ENCODE measurements around the gene NPPC.

NPPC gene

DNA sequence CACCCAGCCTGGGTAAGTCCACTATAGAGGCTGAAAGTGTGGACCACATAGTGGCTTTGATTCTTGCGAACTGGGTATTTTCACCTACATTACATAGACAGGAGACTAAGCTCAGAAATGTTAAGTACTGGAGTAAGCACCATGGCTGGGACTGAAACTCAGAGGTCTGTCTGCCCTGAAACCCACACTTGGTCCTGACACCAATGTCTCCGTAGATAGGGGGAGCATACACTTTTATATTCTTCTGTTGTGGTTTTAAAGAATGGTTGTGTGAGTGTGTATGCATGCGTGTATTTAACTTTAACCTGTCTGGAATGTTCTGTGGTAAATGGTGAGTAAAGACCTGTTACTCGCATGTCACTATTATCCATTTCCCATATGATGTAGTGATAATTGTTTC lies 10.3 kb upstream of the NPPC start:
- Histone ChIP-seq H3K27ac (ENCODE audit: low read depth, low read length) (no peak overlapping the region), H3K4me1 (ENCODE audit: control insufficient read depth in 1 of 2, insufficient read depth in 2 of 2, low read length in 2 of 2) (no peaks in the 10 kb centered on the region), H3K36me3 (ENCODE audit: control insufficient read depth in 1 of 2, insufficient read depth in 2 of 2, low read length in 2 of 2) (no peaks in the 10 kb centered on the region), H3K9ac (ENCODE audit: low read depth in 1 of 2, low read length in 2 of 2) (no peak overlapping the region), H3K27me3 (ENCODE audit: control insufficient read depth in 1 of 2, insufficient read depth in 2 of 2, low read length in 2 of 2) (no peaks in the 10 kb centered on the region), H3K9me3 (ENCODE audit: control insufficient read depth in 1 of 2, low read length in 2 of 2) (no peaks in the 10 kb centered on the region), H3K4me3 (ENCODE audit: low read depth in 1 of 2, low read length in 2 of 2) (no peak overlapping the region)

DNA sequence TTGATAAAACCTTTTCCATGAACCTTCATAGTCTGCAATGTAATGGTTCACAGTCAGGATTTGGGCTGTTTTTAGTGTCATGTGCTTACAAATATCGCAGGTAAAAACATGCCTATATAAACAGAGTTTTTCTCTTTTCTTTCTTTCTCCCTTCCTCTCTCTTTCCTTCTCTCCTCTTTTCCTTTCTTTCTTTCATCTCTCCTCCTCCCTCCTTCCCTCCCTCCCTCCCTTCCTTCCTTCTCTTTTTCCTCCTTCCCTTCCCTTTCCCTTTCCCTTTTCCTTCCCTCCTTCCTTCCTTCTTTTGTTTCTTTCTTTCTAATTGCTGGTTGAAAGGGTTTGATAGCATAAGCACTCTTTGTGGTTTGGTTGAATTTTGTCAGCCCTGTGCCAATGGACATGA lies 9.6 kb upstream of the NPPC start:
- no peak overlapping the region for H3K4me3 ChIP-seq (ENCODE audit: low read depth in 1 of 2, low read length in 2 of 2)
- no peak overlapping the region for H3K27ac ChIP-seq (ENCODE audit: low read depth, low read length)
- H3K27me3 ChIP-seq (ENCODE audit: control insufficient read depth in 1 of 2, insufficient read depth in 2 of 2, low read length in 2 of 2): peaks cover 0 to 7% of the 10 kb centered on the region in 2 donors

DNA sequence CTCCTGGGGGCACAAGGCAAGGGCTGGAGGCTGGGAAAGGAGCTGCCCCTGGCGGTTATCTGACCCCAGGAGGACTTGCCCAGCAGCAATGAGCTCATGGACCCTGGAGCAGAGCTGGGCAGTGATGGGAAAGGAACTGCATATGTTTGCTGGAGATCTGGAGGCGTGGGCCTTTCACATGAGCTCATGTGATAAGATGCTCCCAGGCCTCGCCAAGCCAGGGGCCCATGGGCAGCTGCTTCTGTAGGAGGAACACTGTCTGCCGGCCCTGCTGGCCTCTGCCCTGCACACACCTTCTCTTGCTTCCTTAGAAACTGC lies 9.0 kb upstream of the NPPC start:
- H3K27ac ChIP-seq (ENCODE audit: low read depth, low read length): no peak overlapping the region

More for the DNA sequence above, 9.6 kb upstream of the NPPC start:
- Histone ChIP-seq H3K4me1 (ENCODE audit: control insufficient read depth in 1 of 2, insufficient read depth in 2 of 2, low read length in 2 of 2) (no peaks in the 10 kb centered on the region), H3K36me3 (ENCODE audit: control insufficient read depth in 1 of 2, insufficient read depth in 2 of 2, low read length in 2 of 2) (no peaks in the 10 kb centered on the region), H3K9me3 (ENCODE audit: control insufficient read depth in 1 of 2, low read length in 2 of 2) (no peaks in the 10 kb centered on the region), H3K9ac (ENCODE audit: low read depth in 1 of 2, low read length in 2 of 2) (no peak overlapping the region)

DNA sequence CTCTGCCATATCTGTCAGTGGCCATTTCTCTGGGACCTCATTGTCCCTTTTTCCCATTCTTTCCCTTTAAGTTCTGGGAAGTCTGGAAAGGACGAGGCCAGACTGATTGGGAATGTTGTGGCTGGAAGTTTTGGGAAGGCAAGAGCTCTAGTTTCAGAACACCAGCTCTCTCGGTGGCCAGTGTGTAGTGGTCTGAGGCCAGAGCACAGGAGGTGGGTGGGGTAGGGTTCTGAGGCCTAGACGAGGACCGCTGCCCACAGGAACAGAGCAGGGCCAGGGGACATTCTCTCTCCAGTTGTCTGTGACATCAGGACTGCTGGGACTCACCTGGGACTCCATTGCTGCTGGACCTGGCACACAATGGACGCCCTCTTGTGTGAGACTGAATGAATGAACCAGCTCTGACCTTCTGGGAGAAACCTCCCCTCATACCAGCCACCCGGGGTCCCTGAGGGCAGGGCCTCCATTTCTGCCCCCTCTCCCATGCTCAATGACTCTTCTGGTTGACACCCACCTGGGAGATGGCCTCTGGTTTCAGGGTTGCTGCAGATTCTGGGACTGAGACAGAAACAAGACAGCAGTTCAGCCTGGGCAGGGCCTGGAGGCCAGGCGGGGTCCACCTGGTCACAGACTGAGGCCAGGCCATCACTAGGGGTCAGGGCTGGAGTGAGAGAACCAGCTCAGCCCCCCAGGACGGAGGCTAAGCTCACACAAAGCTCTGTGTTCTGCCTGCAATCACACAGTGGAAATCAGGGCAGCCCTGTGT lies 8.4 kb upstream of the NPPC start:
- Histone ChIP-seq H3K9me3 (ENCODE audit: control insufficient read depth in 1 of 2, low read length in 2 of 2) (no peaks in the 10 kb centered on the region), H3K4me1 (ENCODE audit: control insufficient read depth in 1 of 2, insufficient read depth in 2 of 2, low read length in 2 of 2) (no peaks in the 10 kb centered on the region), H3K9ac (ENCODE audit: low read depth in 1 of 2, low read length in 2 of 2) (no peak overlapping the region), H3K27me3 (ENCODE audit: control insufficient read depth in 1 of 2, insufficient read depth in 2 of 2, low read length in 2 of 2) (peaks cover 7 to 10% of the 10 kb centered on the region in 2 donors), H3K4me3 (ENCODE audit: low read depth in 1 of 2, low read length in 2 of 2) (no peak overlapping the region), H3K36me3 (ENCODE audit: control insufficient read depth in 1 of 2, insufficient read depth in 2 of 2, low read length in 2 of 2) (no peaks in the 10 kb centered on the region), H3K27ac (ENCODE audit: low read depth, low read length) (no peak overlapping the region)

More for the DNA sequence above, 9.0 kb upstream of the NPPC start:
- H3K36me3 ChIP-seq (ENCODE audit: control insufficient read depth in 1 of 2, insufficient read depth in 2 of 2, low read length in 2 of 2): no peaks in the 10 kb centered on the region
- H3K27me3 ChIP-seq (ENCODE audit: control insufficient read depth in 1 of 2, insufficient read depth in 2 of 2, low read length in 2 of 2): peaks cover 6 to 7% of the 10 kb centered on the region in 2 donors
- no peaks in the 10 kb centered on the region for H3K4me1 ChIP-seq (ENCODE audit: control insufficient read depth in 1 of 2, insufficient read depth in 2 of 2, low read length in 2 of 2)
- no peak overlapping the region for H3K9ac ChIP-seq (ENCODE audit: low read depth in 1 of 2, low read length in 2 of 2)
- H3K4me3 ChIP-seq (ENCODE audit: low read depth in 1 of 2, low read length in 2 of 2): no peak overlapping the region
- H3K9me3 ChIP-seq (ENCODE audit: control insufficient read depth in 1 of 2, low read length in 2 of 2): no peaks in the 10 kb centered on the region

DNA sequence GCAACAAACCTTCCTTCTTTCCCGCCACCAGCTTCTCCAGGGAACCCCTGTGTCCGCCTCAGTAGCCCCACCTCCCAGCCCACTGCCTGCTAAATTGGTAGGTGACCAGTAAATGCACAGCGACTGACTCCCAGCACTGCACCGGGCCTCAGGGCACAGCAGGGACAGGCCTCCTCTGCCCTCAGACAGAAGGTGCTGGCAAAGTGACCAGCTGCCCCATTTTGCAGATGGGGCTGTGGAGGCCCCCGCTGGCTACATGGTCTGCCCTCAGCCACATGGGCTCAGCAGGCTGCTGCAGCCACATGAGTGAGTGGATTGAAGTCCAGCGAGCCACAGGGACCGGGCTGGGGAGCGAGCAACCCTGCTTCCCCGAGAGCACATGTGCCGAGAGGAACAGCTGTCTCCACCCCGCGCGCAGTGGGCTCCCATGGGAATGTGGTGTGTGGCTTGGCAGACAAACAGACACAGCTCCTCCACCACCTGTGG lies 7.8 kb upstream of the NPPC start:
- H3K4me1 ChIP-seq (ENCODE audit: control insufficient read depth in 1 of 2, insufficient read depth in 2 of 2, low read length in 2 of 2): no peaks in the 10 kb centered on the region

DNA sequence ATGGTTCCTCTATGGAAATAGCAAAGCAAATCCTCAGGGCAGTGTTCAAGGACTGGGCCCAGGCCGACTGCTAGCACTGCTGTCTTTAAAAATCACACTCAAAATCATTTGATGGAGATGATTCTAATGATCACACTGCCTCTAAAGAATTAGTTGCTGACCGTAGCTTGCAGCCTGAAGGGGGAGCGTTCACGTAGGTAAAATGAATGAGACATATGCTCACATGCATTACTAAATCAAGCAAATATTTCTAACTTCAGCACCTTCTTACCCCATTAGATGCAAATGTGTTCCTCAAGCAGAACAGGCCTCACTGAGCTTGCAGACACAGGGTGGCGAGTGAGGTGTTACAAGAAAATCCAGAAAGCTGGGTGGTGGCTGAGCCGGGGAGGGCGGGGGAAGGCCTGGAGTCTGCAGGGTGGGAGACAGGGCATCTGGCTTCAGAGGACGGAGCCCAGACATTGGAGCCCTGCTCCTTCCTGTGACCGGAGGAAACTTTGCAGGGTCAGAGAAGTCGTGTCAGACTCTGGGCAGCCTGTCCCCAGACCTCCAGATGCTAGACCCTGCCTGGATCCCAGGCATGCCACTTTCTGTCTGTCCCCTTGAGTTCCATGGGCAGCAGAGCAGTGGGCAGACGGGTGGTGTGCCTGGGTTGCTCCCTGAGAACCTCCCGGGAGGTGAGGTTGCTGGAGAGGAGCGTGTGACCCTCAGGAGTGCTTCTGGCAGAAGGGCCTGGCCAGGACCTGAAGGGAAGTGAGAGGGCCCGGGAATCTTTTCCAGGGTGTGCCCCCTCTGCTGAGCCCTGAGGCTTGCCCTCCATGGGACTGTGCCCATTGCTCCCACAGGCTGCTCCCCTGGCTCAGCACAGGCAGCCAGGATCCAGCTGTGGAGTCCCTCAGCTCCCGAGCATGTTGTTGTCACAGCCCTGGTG lies 7.1 kb upstream of the NPPC start:
- H3K4me3 ChIP-seq (ENCODE audit: low read depth in 1 of 2, low read length in 2 of 2): no peak overlapping the region
- H3K27ac ChIP-seq (ENCODE audit: low read depth, low read length): no peak overlapping the region
- peaks cover 13 to 15% of the 10 kb centered on the region in 2 donors for H3K27me3 ChIP-seq (ENCODE audit: control insufficient read depth in 1 of 2, insufficient read depth in 2 of 2, low read length in 2 of 2)
- no peaks in the 10 kb centered on the region for H3K9me3 ChIP-seq (ENCODE audit: control insufficient read depth in 1 of 2, low read length in 2 of 2)
- no peaks in the 10 kb centered on the region for H3K36me3 ChIP-seq (ENCODE audit: control insufficient read depth in 1 of 2, insufficient read depth in 2 of 2, low read length in 2 of 2)
- no peak overlapping the region for H3K9ac ChIP-seq (ENCODE audit: low read depth in 1 of 2, low read length in 2 of 2)
- no peaks in the 10 kb centered on the region for H3K4me1 ChIP-seq (ENCODE audit: control insufficient read depth in 1 of 2, insufficient read depth in 2 of 2, low read length in 2 of 2)

More for the DNA sequence above, 7.8 kb upstream of the NPPC start:
- H3K9me3 ChIP-seq (ENCODE audit: control insufficient read depth in 1 of 2, low read length in 2 of 2): no peaks in the 10 kb centered on the region
- H3K27me3 ChIP-seq (ENCODE audit: control insufficient read depth in 1 of 2, insufficient read depth in 2 of 2, low read length in 2 of 2): peaks cover 7 to 15% of the 10 kb centered on the region in 2 donors
- H3K9ac ChIP-seq (ENCODE audit: low read depth in 1 of 2, low read length in 2 of 2): no peak overlapping the region
- no peak overlapping the region for H3K4me3 ChIP-seq (ENCODE audit: low read depth in 1 of 2, low read length in 2 of 2)
- H3K36me3 ChIP-seq (ENCODE audit: control insufficient read depth in 1 of 2, insufficient read depth in 2 of 2, low read length in 2 of 2): no peaks in the 10 kb centered on the region
- no peak overlapping the region for H3K27ac ChIP-seq (ENCODE audit: low read depth, low read length)

DNA sequence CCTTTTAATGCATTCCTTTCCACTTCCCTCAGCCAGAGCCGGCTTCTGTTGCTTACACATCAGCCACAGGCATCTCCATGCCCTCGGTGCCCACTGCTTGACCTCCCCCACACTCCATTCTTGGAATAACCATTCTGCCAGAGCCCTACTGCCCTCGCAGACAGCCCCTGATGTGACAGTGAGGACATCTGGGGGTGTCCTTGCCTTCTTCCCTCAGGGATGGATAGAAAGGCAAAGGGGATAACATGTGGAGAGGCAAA lies 6.4 kb upstream of the NPPC start:
- H3K4me1 ChIP-seq (ENCODE audit: control insufficient read depth in 1 of 2, insufficient read depth in 2 of 2, low read length in 2 of 2): no peaks in the 10 kb centered on the region
- H3K27ac ChIP-seq (ENCODE audit: low read depth, low read length): no peak overlapping the region
- no peak overlapping the region for H3K9ac ChIP-seq (ENCODE audit: low read depth in 1 of 2, low read length in 2 of 2)
- no peak overlapping the region for H3K4me3 ChIP-seq (ENCODE audit: low read depth in 1 of 2, low read length in 2 of 2)
- no peaks in the 10 kb centered on the region for H3K36me3 ChIP-seq (ENCODE audit: control insufficient read depth in 1 of 2, insufficient read depth in 2 of 2, low read length in 2 of 2)
- H3K27me3 ChIP-seq (ENCODE audit: control insufficient read depth in 1 of 2, insufficient read depth in 2 of 2, low read length in 2 of 2): peaks cover 19% of the 10 kb centered on the region in 2 donors
- no peaks in the 10 kb centered on the region for H3K9me3 ChIP-seq (ENCODE audit: control insufficient read depth in 1 of 2, low read length in 2 of 2)

DNA sequence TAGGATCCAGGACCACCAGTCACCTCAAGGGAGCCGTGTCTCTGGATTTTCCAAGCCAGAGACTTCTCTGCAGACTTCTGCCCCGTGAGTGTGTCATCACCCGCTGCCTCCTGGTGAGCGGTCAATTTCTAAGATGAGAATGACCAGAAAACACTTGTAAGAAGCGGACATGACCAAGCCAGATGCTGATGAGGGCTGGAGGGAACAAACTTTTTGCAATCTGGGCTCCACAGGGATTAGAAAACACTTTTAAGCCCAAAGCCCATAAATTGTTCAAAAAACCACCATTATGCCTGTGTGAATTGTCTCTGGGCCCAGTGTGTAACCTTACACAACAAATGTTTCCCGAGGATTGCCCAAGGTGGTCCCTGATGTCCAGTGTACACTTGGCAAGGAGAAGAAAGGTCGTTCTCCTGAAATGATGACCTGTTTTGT lies 5.3 kb upstream of the NPPC start:
- Histone ChIP-seq H3K27me3 (ENCODE audit: control insufficient read depth in 1 of 2, insufficient read depth in 2 of 2, low read length in 2 of 2) (peaks cover 30 to 31% of the 10 kb centered on the region in 2 donors), H3K9ac (ENCODE audit: low read depth in 1 of 2, low read length in 2 of 2) (no peak overlapping the region), H3K9me3 (ENCODE audit: control insufficient read depth in 1 of 2, low read length in 2 of 2) (no peaks in the 10 kb centered on the region), H3K36me3 (ENCODE audit: control insufficient read depth in 1 of 2, insufficient read depth in 2 of 2, low read length in 2 of 2) (no peaks in the 10 kb centered on the region), H3K4me3 (ENCODE audit: low read depth in 1 of 2, low read length in 2 of 2) (no peak overlapping the region), H3K4me1 (ENCODE audit: control insufficient read depth in 1 of 2, insufficient read depth in 2 of 2, low read length in 2 of 2) (peaks cover 0 to 8% of the 10 kb centered on the region in 2 donors), H3K27ac (ENCODE audit: low read depth, low read length) (no peak overlapping the region)

DNA sequence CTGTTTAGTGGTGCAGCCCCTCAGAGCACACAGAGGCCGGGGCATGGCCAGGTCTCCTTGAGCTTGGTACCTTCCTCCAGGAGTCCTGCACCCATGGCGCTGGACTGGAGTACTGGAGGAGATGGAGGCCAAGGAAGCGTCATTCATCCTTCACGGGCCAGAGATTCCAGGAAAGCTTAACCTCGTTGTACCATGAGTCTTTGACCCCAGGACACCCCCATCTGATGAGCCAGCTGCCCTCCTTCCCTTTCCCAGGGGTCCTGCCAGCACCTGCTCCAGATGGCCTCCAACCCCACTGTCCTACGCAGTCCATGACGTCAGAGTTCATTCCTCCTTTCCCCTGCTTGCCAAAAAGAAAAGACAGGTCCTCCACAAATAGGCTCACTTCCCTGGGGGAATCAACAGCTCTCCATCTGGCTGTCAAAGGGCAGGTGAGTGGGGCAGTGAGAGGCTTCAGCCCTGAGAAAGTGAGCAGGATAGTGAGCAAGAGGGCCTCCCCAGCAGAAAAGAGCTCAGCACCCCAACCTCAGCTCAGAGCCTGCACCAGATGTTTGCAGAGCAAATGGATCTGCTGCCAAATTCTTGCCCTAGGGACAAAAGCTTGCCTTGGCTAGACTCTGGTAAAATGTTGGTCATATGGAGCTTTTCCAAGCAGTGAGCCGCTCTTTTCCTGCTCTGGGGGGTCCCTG lies 4.5 kb upstream of the NPPC start:
- peaks cover 32 to 36% of the 10 kb centered on the region in 2 donors for H3K27me3 ChIP-seq (ENCODE audit: control insufficient read depth in 1 of 2, insufficient read depth in 2 of 2, low read length in 2 of 2)
- no peak overlapping the region for H3K4me3 ChIP-seq (ENCODE audit: low read depth in 1 of 2, low read length in 2 of 2)
- H3K9me3 ChIP-seq (ENCODE audit: control insufficient read depth in 1 of 2, low read length in 2 of 2): no peaks in the 10 kb centered on the region
- no peak overlapping the region for H3K9ac ChIP-seq (ENCODE audit: low read depth in 1 of 2, low read length in 2 of 2)
- no peaks in the 10 kb centered on the region for H3K36me3 ChIP-seq (ENCODE audit: control insufficient read depth in 1 of 2, insufficient read depth in 2 of 2, low read length in 2 of 2)
- peaks cover 0 to 15% of the 10 kb centered on the region in 2 donors for H3K4me1 ChIP-seq (ENCODE audit: control insufficient read depth in 1 of 2, insufficient read depth in 2 of 2, low read length in 2 of 2)
- H3K27ac ChIP-seq (ENCODE audit: low read depth, low read length): no peak overlapping the region

Measured in duodenal mucosa (tissue), 2 donors.